DND-41 (cell line): ENCODE results near the gene PDXP.

ENCODE experiments used
- ATAC-seq: fragments of 200-7000 bp; cut with Tn5 transposase; 3 replicates; pipeline ENCODE4 v1.9.1; 2021; ENCODE audit warnings: low read depth; ENCODE audit not compliant: insufficient read depth
- DNase-seq: peaks from one replicate; pipeline ENCODE4 v3.0.0-alpha.2; 2020
- H2AFZ ChIP-seq: 2 replicates; pipeline ENCODE4 v1.6.0; 2012; ENCODE audit warnings: low read depth, low read length
- H3K27ac ChIP-seq: 2 replicates; pipeline ENCODE4 v1.5.1; 2012; ENCODE audit warnings: low read length, inconsistent platforms
- H3K27me3 ChIP-seq: fragments of 200-600 bp; sonication (generic); 2 replicates; pipeline ENCODE4 v1.6.0; 2012; ENCODE audit warnings: low read length, mild to moderate bottlenecking, inconsistent platforms; ENCODE audit not compliant: insufficient read depth, poor library complexity
- H3K36me3 ChIP-seq: 2 replicates; pipeline ENCODE4 v1.5.1; 2012; ENCODE audit warnings: low read length, inconsistent platforms; ENCODE audit not compliant: insufficient read depth
- H3K4me1 ChIP-seq: 2 replicates; pipeline ENCODE4 v1.5.1; 2012; ENCODE audit warnings: mild to moderate bottlenecking, low read length; ENCODE audit not compliant: insufficient read depth
- H3K4me2 ChIP-seq: 2 replicates; pipeline ENCODE4 v1.6.0; 2012; ENCODE audit warnings: mild to moderate bottlenecking, moderate library complexity, low read length, inconsistent platforms; ENCODE audit not compliant: insufficient read depth
- H3K4me3 ChIP-seq, 2 experiments: fragments of 200-600 bp in 1 of 2; shearing (Covaris generic) in 1 of 2; 2 replicates each; pipeline ENCODE4 v1.5.1; 2012 to 2016; ENCODE audit warnings: inconsistent platforms in 2 of 2, low read length in 2 of 2, mild to moderate bottlenecking in 2 of 2, low read depth in 1 of 2, moderate library complexity in 1 of 2
- H3K79me2 ChIP-seq: 2 replicates; pipeline ENCODE4 v1.6.0; 2012; ENCODE audit warnings: low read length, inconsistent platforms; ENCODE audit not compliant: insufficient read depth
- H3K9ac ChIP-seq: 2 replicates; pipeline ENCODE4 v1.6.0; 2012; ENCODE audit warnings: low read depth, mild to moderate bottlenecking, inconsistent platforms, low read length, moderate library complexity
- H3K9me3 ChIP-seq: 2 replicates; pipeline ENCODE4 v1.5.1; 2012; ENCODE audit warnings: low read length, moderate library complexity, mild to moderate bottlenecking, inconsistent platforms; ENCODE audit not compliant: insufficient read depth, severe bottlenecking
- H4K20me1 ChIP-seq: 2 replicates; pipeline ENCODE4 v1.6.0; 2012; ENCODE audit warnings: low read length; ENCODE audit not compliant: insufficient read depth
- EZH2 ChIP-seq: IDR thresholded peaks from 3 replicates; pipeline ENCODE4 v1.6.1; 2012; ENCODE audit warnings: borderline replicate concordance, low read depth, mild to moderate bottlenecking, moderate library complexity, low read length, inconsistent platforms; ENCODE audit not compliant: severe bottlenecking
- TF ChIP-seq, protein P1 (sequence below): IDR thresholded peaks from 2 replicates; pipeline ENCODE4 v1.5.1; 2012; ENCODE audit warnings: borderline replicate concordance, low read length, moderate library complexity, mild to moderate bottlenecking; ENCODE audit not compliant: poor library complexity, severe bottlenecking; ENCODE audit errors: extremely low read depth

The PDXP gene

GRCh38 chr22:37672206-37672919, 13.8 kb downstream of the PDXP start:
- Histone ChIP-seq H3K27me3 (no peaks in the 10 kb centered on the region), H2AFZ (no peak overlapping the region), H3K79me2 (no peaks in the 10 kb centered on the region), H3K9ac (no peak overlapping the region), H3K4me3 (no peak overlapping the region), H3K36me3 (peaks cover 7% of the 10 kb centered on the region), H3K4me2 (no peak overlapping the region), H4K20me1 (peaks cover 8% of the 10 kb centered on the region; the same call in 1 of the 2 replicates), H3K4me1 (peaks cover 33% of the 10 kb centered on the region), H3K27ac (0 out of 2 replicates have a peak overlapping the region, but pooled peaks have one; percentile 1), H3K9me3 (no peaks in the 10 kb centered on the region)
- peak; percentile 30; the same call in 2 of the 3 replicates for ATAC-seq
- DNase-seq = peak; percentile 62
- no peak for TF ChIP-seq EZH2
- TF ChIP-seq, protein P1, sequence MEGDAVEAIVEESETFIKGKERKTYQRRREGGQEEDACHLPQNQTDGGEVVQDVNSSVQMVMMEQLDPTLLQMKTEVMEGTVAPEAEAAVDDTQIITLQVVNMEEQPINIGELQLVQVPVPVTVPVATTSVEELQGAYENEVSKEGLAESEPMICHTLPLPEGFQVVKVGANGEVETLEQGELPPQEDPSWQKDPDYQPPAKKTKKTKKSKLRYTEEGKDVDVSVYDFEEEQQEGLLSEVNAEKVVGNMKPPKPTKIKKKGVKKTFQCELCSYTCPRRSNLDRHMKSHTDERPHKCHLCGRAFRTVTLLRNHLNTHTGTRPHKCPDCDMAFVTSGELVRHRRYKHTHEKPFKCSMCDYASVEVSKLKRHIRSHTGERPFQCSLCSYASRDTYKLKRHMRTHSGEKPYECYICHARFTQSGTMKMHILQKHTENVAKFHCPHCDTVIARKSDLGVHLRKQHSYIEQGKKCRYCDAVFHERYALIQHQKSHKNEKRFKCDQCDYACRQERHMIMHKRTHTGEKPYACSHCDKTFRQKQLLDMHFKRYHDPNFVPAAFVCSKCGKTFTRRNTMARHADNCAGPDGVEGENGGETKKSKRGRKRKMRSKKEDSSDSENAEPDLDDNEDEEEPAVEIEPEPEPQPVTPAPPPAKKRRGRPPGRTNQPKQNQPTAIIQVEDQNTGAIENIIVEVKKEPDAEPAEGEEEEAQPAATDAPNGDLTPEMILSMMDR = peak; percentile 46

- H3K36me3 ChIP-seq = 0 out of 2 replicates have a peak, but pooled peaks cover 3% of the 10 kb centered on the region
- peaks cover 6% of the 10 kb centered on the region; the same call in 1 of the 2 replicates for H4K20me1 ChIP-seq
- peaks cover 40% of the 10 kb centered on the region for H3K4me1 ChIP-seq
- H3K79me2 ChIP-seq = no peaks in the 10 kb centered on the region
- no peak overlapping the region for H3K27ac ChIP-seq
- TF ChIP-seq EZH2 = no peak
- TF ChIP-seq, protein P1 = no peak
- ATAC-seq (no peak), DNase-seq (no peak)
- H2AFZ ChIP-seq = no peak overlapping the region
- no peak overlapping the region for H3K9ac ChIP-seq
- H3K27me3 ChIP-seq = no peaks in the 10 kb centered on the region
- H3K4me3 ChIP-seq = no peak overlapping the region
- H3K9me3 ChIP-seq = no peaks in the 10 kb centered on the region
- no peak overlapping the region for H3K4me2 ChIP-seq
These were observed 14.5 kb downstream of the PDXP start for GRCh38 chr22:37672920-37673455.

DNA sequence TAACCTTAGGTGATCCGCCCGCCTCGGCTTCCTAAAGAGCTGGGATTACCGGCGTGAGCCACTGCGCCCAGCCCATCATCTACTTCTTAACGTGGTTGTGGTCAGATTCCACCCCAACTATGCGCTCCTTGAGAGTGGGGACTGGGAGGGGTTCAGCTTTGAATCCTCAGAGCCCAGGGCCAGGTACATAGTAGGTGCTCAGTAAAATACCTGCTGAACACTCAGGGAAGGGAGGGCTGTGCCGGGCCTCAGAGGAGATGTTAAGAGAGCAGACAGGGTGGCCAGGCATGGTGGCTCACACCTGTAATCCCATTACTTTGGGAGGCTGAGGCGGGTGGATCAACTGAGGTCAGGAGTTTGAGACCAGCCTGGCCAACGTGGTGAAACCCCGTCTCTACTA, 15.7 kb downstream of the PDXP start:
- Histone ChIP-seq H3K36me3 (no peaks in the 10 kb centered on the region), H3K9ac (no peak overlapping the region), H3K9me3 (no peaks in the 10 kb centered on the region), H3K27me3 (no peaks in the 10 kb centered on the region), H4K20me1 (no peaks in the 10 kb centered on the region), H3K4me2 (no peak overlapping the region), H3K4me1 (peaks cover 44% of the 10 kb centered on the region), H3K4me3 (no peak overlapping the region), H2AFZ (no peak overlapping the region), H3K79me2 (no peaks in the 10 kb centered on the region), H3K27ac (no peak overlapping the region)
- no peak for ATAC-seq
- no peak for DNase-seq
- TF ChIP-seq, protein P1 = no peak
- no peak for TF ChIP-seq EZH2
